ENCODE results near the gene ZHX3.

Gene ZHX3

DNA sequence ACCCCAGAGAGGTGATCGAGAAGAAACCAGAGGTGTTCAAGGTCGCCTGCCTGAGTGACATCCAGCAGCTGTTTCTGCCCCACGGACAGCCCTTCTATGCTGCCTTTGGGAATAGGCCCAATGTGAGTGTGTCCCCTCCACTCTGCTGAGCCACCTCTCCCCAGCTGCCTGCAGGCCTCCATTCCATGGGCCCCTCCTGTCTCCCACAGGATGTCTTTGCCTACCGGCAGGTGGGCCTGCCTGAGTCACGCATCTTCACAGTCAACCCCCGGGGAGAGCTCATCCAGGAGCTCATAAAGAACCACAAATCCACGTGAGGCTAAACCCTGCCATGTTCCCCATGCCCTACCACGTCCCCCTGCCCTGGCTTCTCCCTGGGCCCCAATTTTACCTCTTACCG is 40.7 kb upstream of the ZHX3 start:
- H3K79me2 ChIP-seq (ENCODE audit: insufficient read depth, low read length), result no peaks in the 10 kb centered on the region
- H3K4me2 ChIP-seq (ENCODE audit: low read depth, low read length, poor library complexity, severe bottlenecking), result no peak overlapping the region
- H3K9me2 ChIP-seq (replicated peaks; ENCODE audit: low read depth, low read length), result no peaks in the 10 kb centered on the region
- TF ChIP-seq CTCF (conservative IDR thresholded peaks at IDR 0.05; ENCODE audit: low read length) (no peak; the same call in none of the 2 replicates), EZH2phosphoT487 (IDR thresholded peaks at IDR 0.05; ENCODE audit: borderline replicate concordance) (no peak)
- H2AFZ ChIP-seq (ENCODE audit: low read length), result no peak overlapping the region
- no peaks in the 10 kb centered on the region for H3K9me3 ChIP-seq (ENCODE audit: insufficient read depth, low read depth, low read length)
- H3K9ac ChIP-seq (ENCODE audit: low read depth, low read length, poor library complexity, severe bottlenecking), result no peak overlapping the region
- no peak overlapping the region for H3K4me3 ChIP-seq (ENCODE audit: low read length, poor library complexity, severe bottlenecking)
- H3K36me3 ChIP-seq (ENCODE audit: insufficient read depth, low read length), result no peaks in the 10 kb centered on the region
- no peaks in the 10 kb centered on the region for H4K20me1 ChIP-seq (ENCODE audit: insufficient read depth, low read length, poor library complexity, severe bottlenecking)
- H3K4me1 ChIP-seq (ENCODE audit: insufficient read depth, low read length, poor library complexity, severe bottlenecking), result no peaks in the 10 kb centered on the region
- no peaks in the 10 kb centered on the region for H3K27me3 ChIP-seq (ENCODE audit: insufficient read depth, low read length, poor library complexity, severe bottlenecking)
- H3F3A ChIP-seq (ENCODE audit: low read depth), result no peaks in the 10 kb centered on the region

DNA sequence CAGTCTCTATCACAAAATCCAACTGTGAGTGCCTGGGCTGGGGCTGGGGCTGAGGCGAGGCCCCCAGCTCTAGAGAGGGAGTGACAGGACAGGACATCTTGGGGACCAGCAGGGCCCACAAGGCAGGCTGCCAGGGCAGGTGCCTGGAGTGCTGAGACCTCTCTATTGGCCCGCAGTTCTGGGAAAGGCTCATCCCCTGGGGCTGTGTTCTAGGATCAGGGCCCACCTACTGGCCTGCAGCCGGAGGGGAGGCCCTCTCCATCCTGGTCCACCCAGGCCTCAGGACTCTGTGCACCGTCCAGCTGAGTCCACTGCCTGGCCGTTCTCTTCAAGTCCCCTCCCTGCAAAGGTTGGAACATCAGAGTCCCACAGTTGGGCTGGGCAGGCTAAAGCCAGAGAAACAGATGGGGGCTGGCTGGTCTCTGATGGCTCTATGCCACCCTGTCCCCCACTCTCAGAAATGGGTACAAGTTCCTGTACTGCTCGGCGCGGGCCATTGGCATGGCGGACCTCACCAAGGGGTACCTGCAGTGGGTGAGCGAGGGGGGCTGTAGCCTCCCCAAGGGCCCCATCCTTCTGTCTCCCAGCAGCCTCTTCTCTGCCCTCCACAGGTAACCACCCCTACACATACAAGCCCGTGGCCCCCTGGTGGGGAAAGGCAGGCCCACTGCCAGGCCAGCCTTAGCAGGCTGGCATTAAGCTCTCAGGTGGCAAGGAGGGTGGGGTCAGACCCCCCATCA is 40.1 kb upstream of the ZHX3 start:
- Histone ChIP-seq H3K9ac (ENCODE audit: low read depth, low read length, poor library complexity, severe bottlenecking) (no peak overlapping the region), H3K36me3 (ENCODE audit: insufficient read depth, low read length) (no peaks in the 10 kb centered on the region), H3K79me2 (ENCODE audit: insufficient read depth, low read length) (no peaks in the 10 kb centered on the region), H3K4me2 (ENCODE audit: low read depth, low read length, poor library complexity, severe bottlenecking) (no peak overlapping the region), H3K4me1 (ENCODE audit: insufficient read depth, low read length, poor library complexity, severe bottlenecking) (no peaks in the 10 kb centered on the region), H3K4me3 (ENCODE audit: low read length, poor library complexity, severe bottlenecking) (no peak overlapping the region), H3K9me2 (replicated peaks; ENCODE audit: low read depth, low read length) (no peaks in the 10 kb centered on the region), H3K27me3 (ENCODE audit: insufficient read depth, low read length, poor library complexity, severe bottlenecking) (no peaks in the 10 kb centered on the region), H3K9me3 (ENCODE audit: insufficient read depth, low read depth, low read length) (no peaks in the 10 kb centered on the region), H2AFZ (ENCODE audit: low read length) (no peak overlapping the region), H3F3A (ENCODE audit: low read depth) (no peaks in the 10 kb centered on the region), H4K20me1 (ENCODE audit: insufficient read depth, low read length, poor library complexity, severe bottlenecking) (no peaks in the 10 kb centered on the region)
- TF ChIP-seq EZH2phosphoT487 (IDR thresholded peaks at IDR 0.05; ENCODE audit: borderline replicate concordance) (no peak), CTCF (conservative IDR thresholded peaks at IDR 0.05; ENCODE audit: low read length) (peak; percentile 51)

GRCh38 chr20:41356951-41357350 is 39.4 kb upstream of the ZHX3 start:
- H3K9me2 ChIP-seq (replicated peaks; ENCODE audit: low read depth, low read length), result no peaks in the 10 kb centered on the region
- H3K4me1 ChIP-seq (ENCODE audit: insufficient read depth, low read length, poor library complexity, severe bottlenecking), result no peaks in the 10 kb centered on the region
- H3K79me2 ChIP-seq (ENCODE audit: insufficient read depth, low read length), result no peaks in the 10 kb centered on the region
- H3K36me3 ChIP-seq (ENCODE audit: insufficient read depth, low read length), result no peaks in the 10 kb centered on the region
- H3K9me3 ChIP-seq (ENCODE audit: insufficient read depth, low read depth, low read length), result no peaks in the 10 kb centered on the region
- H3K4me2 ChIP-seq (ENCODE audit: low read depth, low read length, poor library complexity, severe bottlenecking), result no peak overlapping the region
- no peaks in the 10 kb centered on the region for H3K27me3 ChIP-seq (ENCODE audit: insufficient read depth, low read length, poor library complexity, severe bottlenecking)
- H3F3A ChIP-seq (ENCODE audit: low read depth), result no peaks in the 10 kb centered on the region
- no peaks in the 10 kb centered on the region for H4K20me1 ChIP-seq (ENCODE audit: insufficient read depth, low read length, poor library complexity, severe bottlenecking)
- H2AFZ ChIP-seq (ENCODE audit: low read length), result no peak overlapping the region
- no peak overlapping the region for H3K4me3 ChIP-seq (ENCODE audit: low read length, poor library complexity, severe bottlenecking)
- H3K9ac ChIP-seq (ENCODE audit: low read depth, low read length, poor library complexity, severe bottlenecking), result no peak overlapping the region
- TF ChIP-seq CTCF (conservative IDR thresholded peaks at IDR 0.05; ENCODE audit: low read length) (no peak), EZH2phosphoT487 (IDR thresholded peaks at IDR 0.05; ENCODE audit: borderline replicate concordance) (no peak)
